Epithelial cell of prostate (primary cell): ENCODE measurements around the gene NACC1.
A peak's percentile ranks its signal among the peaks of the same experiment; 100 is the strongest.
"Not testable (repeated sequence)": the region's sequence is repeated elsewhere in the genome, so short reads cannot be mapped to it uniquely, and the experiment has no call there.

ENCODE experiments used
- DNase-seq: peaks from one replicate; pipeline ENCODE4 v3.0.0-alpha.2; 2011; ENCODE audit warnings: low read depth, low spot score
- H3K27ac ChIP-seq: fragments of 450-650 bp; 2 replicates; pipeline ENCODE4 v1.5.1; 2017; ENCODE audit warnings: mild to moderate bottlenecking

The NACC1 gene

GRCh38 chr19:13138171-13138915 lies 20.3 kb downstream of the NACC1 start:
- DNase-seq, result no peak
- no peak overlapping the region for H3K27ac ChIP-seq

- no peak for DNase-seq
- no peak overlapping the region for H3K27ac ChIP-seq
These were observed 20.8 kb downstream of the NACC1 start for GRCh38 chr19:13138916-13139198.

GRCh38 chr19:13139633-13140311 lies 21.7 kb downstream of the NACC1 start:
- no peak overlapping the region for H3K27ac ChIP-seq
- no peak for DNase-seq

DNA sequence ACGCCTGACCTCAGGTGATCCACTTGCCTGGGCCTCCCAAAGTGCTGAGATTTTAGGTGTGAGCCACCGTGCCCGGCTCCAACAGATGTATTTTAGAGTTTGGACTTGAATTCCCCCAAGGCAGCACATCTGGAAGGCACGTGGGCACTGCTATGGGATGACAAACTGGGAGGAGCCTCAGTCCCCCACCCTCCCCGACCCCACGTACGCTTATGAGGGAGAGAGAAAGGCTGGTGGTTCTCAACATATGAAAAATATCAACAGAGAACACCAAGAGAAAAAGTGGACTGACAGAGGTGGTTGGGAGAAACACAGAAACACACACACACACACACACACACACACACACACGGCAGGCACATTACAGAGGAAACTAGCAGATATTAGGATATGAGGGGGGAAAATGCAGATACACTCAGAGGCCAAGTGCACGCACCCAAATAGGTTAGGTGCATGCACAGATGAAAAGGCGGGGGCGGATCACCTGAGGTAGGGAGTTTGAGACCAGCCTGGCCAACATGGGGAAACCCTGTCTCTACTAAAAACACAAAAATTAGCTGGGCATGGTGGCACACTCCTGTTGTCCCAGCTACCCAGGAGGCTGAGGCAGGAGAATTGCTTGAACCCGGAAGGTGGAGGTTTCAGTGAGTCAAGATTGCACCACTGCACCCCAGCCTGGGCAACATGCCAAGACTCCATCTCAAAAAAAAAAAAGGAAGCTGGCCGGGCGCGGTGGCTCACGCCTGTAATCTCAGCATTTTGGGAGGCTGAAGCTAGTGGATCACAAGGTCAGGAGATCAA lies 28.9 kb downstream of the NACC1 start:
- no peak for DNase-seq
- H3K27ac ChIP-seq, result peak overlapping the region; percentile 5

- DNase-seq, result not testable (repeated sequence)
- H3K27ac ChIP-seq, result peak overlapping the region; percentile 99
These were observed 31.1 kb downstream of the NACC1 start for GRCh38 chr19:13149173-13149627.

DNA sequence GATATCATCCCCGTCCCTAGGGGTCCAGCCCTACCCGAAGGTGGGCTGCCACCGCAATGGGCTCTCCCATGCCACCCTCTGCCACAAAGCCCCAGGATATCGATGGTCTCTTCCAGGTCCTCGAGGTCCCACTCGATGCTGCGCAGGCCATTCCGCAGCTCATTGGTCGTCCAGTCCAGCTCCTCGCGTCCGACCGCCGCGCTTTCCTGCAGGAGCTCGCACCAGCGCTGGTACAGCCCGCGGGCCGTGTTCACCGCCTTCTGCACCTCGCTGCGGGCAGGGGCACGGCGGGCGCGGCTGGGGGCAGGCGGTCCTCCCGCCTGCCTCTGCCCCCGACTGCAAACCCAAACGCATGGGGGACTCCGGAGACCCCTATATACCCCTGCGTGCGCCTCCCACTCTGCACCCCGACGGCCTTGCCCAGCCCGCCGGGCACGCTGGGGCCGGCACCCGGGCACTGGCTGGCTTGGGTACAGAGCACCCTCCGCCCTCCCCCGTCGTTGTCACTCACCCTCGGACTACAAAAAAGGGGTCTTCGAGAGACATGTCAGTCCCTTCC lies 31.6 kb downstream of the NACC1 start:
- no peak for DNase-seq
- peak overlapping the region; percentile 99 for H3K27ac ChIP-seq

- peak; percentile 79 for DNase-seq
- peak within 1 kb of the TSS; percentile 99 for H3K27ac ChIP-seq
These were observed 32.3 kb downstream of the NACC1 start, which contains the start of the genes IER2 and STX10 for GRCh38 chr19:13150187-13150930. Gene IER2, plus strand, starts transcription at chr19:13150411. Its CDS starts 2,776 bp downstream, at chr19:13153187. Gene STX10, minus strand, starts transcription at chr19:13150375. Its CDS starts 202 bp downstream, at chr19:13150173.

GRCh38 chr19:13150931-13151604 lies 33.0 kb downstream of the NACC1 start:
- DNase-seq, result no peak
- peak overlapping the region; percentile 99 for H3K27ac ChIP-seq

DNA sequence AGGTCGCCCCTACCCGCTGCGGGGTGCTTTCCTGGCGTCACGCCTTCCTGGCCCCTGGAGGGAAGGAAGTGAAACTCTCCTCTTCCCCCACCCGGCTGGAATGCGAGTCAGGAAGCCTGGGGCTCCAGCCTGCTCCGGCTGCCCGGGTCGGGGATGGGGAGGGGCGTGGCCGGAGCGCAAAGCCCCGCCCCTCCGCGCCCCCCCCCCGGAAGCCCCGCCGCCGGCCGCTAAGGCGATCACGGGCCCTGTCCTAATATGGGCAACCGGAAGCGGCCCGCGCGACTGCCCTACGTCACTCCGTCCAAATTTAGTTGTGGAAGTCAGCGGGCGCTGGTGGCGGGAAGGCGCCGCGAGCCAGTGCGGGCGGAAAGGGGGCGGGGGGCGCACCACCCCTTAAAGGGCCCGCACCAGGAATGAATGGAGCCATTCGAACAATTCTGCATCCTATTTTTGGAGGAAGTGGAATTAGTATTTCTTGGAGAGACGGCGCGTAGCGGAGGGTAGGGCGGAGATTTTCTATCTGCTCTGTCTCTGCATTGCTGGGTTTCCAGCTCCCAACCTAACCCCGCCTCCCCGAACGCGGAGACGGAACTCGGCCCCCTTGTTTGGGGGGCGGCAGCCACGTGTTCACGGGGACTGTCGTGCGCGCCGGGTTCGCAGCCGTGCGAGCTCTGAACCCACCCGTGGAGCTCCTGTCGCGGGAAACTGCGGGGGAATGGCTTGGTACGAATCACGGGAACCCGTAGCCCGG lies 33.7 kb downstream of the NACC1 start:
- H3K27ac ChIP-seq, result peak overlapping the region; percentile 99
- peak; percentile 83 for DNase-seq

DNA sequence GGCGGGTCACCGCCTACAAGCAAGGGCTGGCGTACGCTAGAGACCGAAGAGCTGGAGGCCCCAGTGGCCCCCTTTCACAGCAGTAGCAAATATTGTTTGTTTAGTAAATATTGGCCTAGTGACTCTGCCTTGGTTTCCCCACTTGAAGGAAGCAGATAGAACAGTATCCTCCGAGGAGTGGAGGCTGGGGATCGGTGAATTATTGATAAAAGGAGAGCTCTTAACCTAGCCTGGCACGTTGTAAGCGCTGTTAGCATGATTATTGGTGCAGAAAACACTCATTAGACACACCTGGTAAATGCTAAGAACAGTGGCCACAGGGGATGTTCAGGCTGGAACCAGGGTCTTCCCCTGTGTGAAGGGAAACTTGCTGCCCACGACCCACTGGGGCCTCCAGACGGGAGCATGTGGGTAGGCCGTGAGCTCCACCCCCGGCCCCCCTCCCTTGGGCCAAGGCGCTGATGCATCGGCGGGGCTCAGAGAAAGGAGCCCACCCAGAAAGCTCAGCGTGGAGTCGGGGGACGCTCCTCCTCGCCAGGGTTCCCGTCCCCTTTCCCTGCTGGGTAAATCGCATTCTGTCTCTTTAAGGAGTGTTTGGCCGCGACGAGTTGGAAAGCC lies 34.4 kb downstream of the NACC1 start:
- no peak for DNase-seq
- H3K27ac ChIP-seq, result peak overlapping the region; percentile 99

DNA sequence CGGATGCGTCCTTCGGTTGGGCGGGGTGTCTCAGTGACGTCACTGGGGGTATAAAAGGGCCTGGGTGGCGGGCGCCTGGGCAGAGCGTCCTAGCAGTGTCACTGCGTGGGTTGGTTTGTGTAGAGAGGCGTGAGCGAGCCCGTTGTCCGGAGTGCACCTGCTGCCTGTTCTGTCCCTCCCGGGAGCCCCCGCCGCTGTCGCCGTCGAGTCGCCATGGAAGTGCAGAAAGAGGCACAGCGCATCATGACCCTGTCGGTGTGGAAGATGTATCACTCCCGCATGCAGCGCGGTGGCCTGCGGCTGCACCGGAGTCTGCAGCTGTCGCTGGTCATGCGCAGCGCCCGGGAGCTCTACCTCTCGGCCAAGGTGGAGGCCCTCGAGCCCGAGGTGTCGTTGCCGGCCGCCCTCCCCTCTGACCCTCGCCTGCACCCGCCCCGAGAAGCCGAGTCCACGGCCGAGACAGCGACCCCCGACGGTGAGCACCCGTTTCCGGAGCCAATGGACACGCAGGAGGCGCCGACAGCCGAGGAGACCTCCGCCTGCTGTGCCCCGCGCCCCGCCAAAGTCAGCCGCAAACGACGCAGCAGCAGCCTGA lies 35.0 kb downstream of the NACC1 start:
- peak overlapping the region; percentile 99 for H3K27ac ChIP-seq
- peak; percentile 67 for DNase-seq

GRCh38 chr19:13153569-13154240 lies 35.6 kb downstream of the NACC1 start:
- H3K27ac ChIP-seq, result peak overlapping the region; percentile 99
- DNase-seq, result no peak

DNA sequence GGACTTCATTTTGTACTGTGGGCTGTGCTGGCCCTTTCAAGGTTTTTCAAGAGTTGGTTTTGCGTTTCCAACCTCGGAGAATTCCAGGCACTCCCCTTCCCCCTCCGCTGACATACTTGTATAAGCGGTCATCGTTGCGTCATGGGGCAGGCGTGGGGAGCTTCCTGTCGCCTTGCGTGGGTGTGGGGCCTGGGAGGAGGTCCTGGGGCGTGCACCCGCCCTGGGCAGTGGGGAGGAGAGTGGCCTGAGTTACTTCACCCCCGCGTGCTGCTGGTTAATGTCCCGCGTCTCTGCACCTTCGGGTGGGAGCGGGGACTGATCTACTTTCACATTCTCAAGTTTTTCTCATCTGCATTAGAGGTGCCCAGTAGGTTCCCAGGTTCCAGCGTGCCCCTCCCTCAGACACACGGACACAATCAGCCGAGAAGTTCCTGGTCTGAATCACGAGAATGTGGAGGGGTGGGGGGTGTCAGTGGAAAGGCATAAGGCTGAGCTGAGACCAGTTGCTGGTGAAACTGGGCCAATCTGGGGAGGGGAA lies 36.2 kb downstream of the NACC1 start:
- H3K27ac ChIP-seq, result peak overlapping the region; percentile 99
- no peak for DNase-seq

DNA sequence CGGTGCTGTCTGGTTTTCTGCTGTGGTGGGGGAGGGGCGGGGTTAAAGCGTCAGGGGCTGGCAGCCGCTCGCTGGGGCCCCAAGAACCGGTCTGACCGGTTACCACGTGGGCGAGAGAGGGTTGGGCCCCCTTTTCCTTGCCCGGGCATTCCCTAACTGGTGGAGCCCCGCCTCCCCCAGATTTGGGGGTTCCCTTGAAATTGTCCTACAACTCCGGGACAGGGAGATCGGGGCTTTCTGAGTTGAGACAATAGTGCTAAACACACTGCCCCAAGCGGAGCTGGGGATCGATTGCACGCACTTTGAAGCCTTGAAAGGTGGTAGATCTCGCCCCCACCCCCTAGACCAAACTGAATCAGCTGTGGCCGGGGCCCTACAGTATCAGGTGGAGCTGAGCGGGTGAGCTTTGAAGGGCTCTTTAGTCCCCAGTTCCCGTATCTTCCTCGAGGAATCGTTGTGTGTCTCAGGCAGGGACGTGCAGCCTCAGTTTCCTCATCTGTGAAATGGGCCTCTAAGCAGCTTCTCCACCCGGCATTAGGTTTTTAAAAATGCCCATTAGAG lies 36.9 kb downstream of the NACC1 start:
- H3K27ac ChIP-seq, result peak overlapping the region; percentile 99
- DNase-seq, result peak; percentile 61

DNA sequence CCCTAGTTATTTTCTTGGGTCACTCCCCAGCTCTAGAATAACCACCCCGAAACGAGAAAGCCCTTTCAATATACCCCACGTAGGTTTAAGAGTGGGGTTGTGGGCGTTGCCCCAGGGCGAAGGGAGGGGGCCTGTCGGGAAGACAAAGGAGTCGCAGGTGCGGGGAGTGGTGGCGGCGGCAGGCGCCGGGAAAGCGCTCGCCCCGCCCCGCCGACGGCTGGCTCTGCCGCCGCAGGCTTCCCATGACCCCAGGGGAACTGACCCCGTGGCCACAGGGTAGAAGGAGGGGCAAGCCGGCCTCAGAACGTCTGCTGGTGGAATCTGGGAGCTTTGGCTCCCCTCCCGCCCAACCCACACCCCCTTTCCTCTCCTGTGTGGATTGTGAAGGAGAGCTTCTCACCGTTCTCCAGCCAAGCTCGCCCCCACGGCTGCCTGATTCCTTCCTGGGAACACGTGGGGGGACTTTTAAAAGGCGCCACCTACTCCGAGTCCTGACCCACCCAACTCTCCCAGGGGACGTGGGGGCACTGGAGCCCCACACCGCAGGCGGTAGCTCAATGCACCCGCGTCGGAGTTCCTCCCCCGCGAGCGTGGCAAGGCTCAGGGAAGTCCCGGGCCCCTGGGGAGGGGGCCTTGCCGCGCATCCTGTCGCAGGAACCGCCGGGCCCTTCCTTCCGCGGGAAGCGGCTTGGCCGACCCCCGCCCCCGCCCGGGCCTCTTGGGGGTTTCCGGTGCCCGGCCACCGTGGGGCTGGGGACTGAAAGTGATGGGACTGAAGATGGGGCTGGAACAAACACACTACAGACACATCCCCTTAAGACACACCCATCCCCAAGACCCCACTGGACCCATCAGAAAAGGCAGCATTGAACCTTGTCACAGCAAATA lies 37.7 kb downstream of the NACC1 start:
- H3K27ac ChIP-seq, result peak overlapping the region; percentile 99
- DNase-seq, result no peak

DNA sequence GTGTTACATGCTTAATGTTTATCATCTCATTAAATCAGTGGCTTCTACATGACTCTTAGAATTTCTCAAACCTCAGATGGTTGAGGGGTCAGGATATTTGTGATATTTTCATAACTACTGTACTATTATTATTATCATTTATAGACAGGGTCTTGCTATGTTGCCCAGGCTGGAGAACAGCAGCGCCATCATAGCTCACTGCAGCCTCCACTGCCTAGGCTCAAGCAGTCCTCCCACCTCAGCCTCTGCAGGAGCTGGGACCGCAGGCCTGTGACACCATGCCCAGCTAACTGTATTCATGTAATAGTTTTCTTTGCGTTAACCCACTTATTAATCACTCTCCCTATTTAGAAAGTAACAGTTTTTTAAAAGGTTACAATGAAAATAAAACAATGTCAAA lies 41.6 kb downstream of the NACC1 start:
- DNase-seq, result no peak
- peak overlapping the region; percentile 100 for H3K27ac ChIP-seq
